Retina (tissue), 1 donor: ENCODE measurements around the gene CABP1.
"Not testable (repeated sequence)": the region's sequence is repeated elsewhere in the genome, so short reads cannot be mapped to it uniquely, and the experiment has no call there.

Experiments used
- DNase-seq: peaks from one replicate; pipeline ENCODE4 v3.0.0-alpha.2; 2016

CABP1 gene

DNA sequence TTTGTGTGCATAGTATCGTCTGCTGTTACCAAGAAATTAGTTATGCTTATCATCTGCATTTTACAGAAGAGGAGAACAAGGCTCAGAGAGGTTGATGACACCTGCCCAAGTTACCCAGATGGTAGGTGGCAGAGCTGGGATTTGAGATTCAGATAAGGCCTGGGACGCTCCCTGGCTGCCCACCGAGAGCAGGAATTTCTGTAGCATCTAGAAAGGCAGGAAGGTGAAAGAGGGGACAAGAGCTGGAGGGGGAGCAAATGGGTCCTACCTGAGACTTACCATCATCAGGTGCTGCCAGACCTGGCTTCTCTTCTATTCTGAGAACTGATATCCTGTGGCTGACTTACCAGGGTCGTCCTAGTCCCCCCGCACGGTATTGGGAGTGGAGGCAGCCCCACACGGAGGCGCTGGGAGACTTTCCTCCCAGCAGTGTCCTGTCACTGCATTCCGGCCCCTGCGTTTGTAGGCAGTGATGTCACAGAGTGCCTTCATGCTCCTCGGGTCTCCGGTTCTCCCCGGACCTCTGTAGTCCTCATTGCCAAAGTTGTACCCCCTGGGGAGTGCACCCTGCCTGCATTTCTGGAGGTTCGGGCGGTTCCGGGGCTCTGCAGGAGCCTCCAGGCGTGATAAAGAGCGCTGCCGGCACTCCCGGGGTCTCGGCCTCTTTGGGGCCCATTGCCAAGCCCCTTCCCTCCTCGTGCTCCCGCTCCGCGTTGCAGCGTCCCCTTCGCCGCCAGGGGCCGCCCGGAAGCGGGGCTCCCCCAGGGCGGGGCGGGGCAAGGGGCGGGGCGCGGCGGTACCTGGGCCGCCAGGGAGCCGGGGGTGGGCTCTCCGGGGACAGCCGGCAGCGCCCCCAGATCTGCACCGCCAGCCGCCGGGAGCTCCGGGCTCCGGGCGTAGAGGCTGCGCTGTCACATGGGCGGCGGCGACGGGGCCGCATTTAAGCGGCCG, at the start of gene CABP1:
Gene CABP1, plus strand, starts transcription at position 856 of the 951 bp plus-strand sequence. Its CDS starts 60 bp downstream, at position 916.
- DNase-seq: peak; percentile 68

DNA sequence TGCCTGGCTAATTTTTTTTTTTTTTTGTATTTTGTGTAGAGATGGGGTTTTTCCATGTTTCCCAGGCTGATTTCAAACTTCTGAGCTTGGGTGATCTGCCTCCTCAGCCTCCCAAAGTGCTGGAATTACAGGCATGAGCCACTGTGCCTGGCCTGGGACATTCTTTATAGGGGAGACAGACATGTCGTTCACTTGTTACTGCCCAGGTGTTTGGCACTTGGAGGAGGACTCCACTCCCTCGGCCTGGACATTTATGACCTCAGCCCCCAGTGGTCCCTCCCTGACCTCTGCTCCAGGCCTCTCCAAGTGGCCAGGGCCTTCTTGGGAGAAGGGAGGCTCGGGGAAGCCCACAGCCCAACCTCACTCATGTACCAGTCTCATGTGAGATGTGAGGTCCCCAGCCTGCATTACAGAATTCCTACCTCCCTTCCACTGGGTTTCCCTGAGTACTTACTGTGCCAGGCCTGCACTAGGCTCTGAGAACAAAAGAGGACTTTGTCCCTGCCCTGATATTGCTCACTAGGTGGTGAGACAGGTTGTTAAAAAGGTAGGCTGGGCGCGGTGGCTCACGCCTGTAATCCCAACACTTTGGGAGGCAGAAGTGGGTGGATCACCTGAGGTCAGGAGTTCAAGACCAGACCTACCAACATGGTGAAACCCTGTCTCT, 49.6 kb upstream of the CABP1 start:
- no peak for DNase-seq

DNA sequence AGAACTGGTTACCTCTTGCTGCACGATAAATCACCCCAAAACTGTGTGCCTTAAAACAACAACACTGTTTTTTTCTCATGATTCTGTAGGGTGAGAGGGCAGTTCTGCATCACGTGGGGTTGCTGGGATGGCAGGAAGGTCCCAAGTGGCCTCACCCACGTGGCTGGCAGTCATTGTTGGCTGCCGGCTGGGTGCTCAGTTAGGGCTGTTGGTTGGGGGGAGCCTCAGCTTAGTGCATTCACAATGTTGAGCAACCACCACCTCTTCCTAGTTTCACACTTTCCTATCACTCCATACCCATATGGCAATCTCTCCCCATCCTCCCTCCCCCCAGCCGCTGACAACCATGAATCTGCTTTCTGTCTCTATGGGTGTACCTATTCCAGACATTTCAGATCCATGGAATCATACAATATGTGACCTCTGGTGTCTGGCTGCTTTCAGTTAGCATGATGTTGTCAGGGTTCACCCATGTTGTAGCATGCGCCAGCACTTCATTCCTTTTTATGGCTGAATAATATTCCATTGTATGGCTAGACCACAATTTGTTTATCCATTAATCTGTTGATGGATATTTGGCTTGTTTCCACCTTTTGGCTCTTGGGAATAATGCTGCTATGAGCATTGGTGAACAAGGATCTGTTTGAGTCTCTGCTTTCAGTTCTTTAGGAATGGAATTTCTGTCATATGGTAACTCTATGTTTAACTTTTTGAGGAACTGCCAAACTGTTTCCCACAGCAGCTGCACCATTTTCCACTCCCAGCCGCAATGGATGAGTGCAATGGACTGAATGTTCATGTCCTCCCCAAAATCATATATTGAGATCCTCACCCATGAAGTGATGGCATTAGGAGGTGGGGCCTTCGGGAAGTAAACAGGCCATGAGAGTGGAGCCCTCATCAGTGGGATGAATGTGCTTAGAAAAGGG, 48.0 kb upstream of the CABP1 start:
- no peak for DNase-seq

DNA sequence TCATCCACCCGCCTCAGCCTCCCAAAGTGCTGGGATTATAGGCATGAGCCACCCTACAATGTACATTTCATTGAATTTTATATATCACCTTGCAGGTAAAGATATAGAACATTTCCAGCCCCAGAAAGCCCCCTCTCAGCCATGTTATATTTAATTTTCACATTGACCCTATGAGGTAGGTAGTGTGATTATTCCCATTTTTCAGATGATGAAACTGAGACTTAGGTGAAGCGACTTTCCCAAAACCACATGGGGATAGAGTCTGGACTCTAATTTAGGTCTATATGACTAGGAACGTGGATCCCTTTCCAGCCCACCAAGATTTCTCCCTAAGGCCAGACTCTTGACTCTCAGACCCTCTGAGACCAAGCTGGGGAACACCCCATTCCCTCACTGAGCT, 43.5 kb upstream of the CABP1 start:
- no peak for DNase-seq

DNA sequence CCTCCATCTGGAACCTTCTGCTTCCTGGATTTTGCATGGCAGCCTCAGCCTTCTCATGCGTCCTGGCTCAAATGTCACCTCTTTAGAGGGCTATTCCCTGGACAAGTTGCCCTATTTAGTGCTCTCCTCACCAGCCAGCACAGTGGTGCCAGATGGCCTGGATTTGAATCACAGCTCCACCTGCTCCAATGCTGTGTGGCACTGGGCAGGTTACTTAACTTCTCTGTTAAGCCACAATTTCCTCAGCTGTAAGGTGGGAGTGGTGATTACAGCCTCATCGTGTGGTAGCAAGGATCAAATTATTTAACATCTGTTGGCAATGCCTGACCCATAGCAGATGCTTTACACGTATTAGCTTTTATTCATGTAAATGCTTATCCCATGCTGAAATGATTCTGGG, 42.6 kb upstream of the CABP1 start:
- no peak for DNase-seq

DNA sequence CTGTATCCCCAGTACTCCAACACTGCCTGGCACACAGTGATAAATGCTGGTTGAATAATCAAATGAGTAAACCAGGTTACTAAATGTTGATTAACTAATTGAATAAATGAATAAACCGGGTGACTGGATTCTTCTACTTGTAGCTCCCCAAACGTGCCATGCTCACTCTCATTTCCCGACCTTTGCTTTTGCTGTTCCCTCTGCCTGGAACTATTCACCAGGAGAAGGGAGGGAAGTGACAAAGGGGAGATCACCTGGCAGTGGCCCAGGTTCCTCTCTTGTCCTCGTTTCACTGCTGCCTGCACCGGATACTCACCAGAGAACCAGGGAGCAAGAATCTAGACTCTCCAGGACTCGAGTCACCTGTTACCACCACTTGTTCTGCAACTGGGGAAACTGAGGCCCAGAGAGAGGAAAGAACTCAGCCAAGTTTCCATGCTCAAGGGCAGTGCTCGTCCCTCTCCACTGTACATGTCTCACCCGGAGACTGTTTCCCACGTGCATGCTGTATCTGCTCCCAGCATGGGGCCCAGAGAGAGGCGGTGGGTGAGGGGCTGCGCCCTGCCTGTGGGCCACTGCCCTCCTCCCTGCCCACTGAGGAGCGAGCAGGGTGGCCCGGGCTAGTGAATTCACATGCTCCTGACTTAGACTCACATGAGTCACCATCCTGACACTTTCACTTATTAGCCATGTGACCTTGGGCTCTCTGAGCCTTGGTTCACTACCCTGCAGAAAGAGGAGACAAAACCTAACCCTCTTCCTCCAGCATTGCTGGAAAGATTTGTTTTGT, 41.6 kb upstream of the CABP1 start:
- no peak for DNase-seq

DNA sequence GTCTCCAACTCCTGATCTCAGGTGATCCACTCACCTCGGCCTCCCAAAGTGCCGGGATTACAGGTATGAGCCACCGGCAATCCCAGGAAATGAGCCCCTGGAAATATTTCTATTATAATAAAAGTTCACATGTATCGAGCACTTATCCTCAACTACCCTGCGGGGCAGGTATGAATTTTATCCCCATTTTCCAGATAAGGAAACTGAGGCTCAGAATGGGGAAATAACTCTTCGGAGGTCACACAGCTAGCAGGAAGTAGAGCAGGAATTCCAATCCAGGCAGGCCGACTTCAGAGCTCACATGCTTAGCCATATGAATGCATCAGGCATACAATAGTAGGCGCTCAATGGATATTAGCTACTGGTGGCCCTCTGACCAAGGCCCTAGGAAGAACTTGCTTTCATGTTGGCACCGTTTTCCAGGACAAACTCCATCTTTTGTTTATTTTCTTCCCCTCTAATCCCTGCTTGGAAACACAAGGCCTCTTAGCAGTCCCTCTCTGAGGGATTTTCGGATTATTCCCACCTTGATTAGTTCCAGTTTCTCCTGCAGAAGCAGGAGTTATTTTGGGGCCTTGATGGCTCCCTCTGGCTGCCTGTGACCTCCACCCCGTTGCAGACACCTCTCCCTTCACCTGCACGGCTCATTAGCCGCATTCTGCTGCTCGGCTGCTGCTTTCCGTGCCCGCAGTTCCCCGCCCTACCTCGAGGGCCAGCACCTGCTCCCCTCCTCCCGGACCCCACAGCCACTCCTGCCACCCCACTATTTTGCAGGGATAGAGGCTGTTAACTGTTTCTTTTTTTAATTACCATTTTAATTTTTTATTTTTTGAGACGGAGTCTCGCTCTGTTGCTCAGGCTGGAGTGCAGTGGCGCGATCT, 40.5 kb upstream of the CABP1 start:
- no peak for DNase-seq

DNA sequence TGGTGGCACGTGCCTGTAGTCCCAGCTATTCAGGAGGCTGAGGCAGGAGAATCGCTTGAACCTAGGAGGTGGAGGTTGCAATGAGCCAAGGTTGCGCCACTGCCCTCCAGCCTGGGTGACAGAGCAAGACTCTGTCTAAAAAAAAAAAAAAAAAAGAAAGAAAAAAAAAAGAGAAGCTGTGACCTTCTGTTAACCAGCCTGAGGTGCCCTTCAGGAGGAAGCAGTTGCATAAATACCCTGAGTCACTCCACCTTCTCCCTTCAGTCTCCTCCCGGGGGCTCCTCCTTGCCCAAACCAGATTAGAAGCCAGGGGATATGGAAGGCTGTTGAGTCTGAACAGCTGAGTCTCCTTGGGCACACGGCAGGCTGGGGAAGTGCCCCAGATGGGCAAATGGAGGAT, 38.0 kb upstream of the CABP1 start:
- not testable (repeated sequence) for DNase-seq

DNA sequence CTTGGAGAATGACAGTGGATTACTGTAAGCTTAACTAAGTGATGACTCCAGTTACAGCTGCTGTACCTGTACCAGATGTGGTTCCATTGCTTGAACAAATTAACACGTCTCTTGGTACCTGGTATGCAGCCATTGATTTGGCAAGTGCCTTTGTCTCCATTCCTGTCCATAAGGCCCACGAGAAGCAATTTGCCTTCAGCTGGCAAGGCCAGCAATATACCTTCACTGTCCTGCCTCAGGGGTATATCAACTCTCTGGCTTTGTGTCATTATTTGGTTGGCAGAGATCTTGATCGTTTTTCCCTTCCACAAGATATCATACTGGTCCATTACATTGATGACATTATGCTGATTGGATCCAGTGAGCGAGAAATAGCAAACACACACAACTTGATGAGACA, 29.9 kb upstream of the CABP1 start:
- no peak for DNase-seq

DNA sequence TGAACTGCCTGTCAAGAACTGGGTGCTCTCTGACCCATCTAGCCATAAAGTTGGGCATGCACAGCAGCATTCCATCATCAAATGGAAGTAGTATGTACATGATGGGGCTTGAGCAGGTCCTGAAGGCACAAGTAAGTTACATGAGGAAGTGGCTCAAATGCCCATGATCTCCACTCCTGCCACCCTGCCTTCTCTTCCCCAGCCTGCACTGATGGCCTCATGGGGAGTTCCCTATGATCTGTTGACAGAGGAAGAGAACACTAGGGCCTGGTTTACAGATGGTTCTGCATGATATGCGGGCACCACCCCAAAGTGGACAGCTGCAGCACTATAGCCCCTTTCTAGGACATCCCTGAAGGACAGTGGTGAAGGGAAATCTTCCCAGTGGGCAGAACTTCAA, 28.9 kb upstream of the CABP1 start:
- DNase-seq: not testable (repeated sequence)

DNA sequence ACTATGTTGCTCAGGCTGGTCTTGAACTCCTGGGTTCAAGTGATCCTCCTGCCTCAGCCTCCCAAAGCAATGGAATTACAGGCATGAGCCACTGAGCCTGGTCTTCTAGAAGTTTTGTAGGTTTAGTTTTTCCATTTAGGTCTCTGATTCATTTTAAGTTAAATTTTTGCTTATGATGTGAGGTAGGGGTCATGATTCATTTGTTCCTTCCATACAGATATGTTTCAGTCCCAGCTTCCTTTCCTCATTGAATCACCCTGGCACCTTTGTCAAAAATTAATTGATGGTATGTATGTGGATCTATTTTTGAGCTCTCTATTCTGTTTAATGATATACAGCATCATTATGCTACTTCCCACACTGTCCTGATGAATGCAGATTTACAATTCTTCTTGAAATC, 25.6 kb upstream of the CABP1 start:
- DNase-seq: no peak

DNA sequence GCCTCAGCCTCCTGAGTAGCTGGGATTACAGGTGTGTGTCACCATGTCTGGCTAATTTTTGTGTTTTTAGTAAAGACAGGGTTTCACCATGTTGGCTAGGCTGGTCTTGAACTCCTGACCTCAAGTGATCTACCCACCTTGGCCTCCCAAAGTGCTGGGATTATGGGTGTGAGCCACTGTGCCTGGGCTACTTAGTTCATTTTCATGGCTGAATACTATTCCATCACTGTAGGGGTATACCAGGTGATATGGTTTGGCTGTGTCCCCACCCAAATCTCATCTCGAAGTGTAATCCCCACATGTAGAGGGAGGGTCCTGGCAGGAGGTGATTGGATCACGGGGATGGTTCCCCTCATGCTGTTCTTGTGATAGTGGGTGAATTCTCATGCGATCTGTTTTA, 23.2 kb upstream of the CABP1 start:
- not testable (repeated sequence) for DNase-seq

DNA sequence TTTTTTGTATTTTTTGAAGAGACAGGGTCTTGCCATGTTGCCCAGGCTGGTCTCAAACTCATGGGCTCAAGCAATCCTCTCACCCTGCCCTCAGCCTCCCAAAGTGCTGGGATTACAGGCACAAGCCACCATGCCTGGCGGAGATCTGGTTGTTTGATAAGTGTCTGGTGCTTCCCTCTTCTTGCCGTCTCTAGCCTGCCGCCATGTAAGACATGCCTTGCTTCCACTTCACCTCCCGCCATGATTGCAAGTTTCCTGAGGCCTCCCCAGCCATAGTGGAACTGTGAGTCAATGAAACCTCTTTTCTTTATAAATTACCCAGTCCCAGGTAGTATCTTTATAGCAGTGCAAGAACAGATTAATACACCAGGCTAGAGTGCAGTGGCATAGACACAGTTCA, 22.7 kb upstream of the CABP1 start:
- not testable (repeated sequence) for DNase-seq

DNA sequence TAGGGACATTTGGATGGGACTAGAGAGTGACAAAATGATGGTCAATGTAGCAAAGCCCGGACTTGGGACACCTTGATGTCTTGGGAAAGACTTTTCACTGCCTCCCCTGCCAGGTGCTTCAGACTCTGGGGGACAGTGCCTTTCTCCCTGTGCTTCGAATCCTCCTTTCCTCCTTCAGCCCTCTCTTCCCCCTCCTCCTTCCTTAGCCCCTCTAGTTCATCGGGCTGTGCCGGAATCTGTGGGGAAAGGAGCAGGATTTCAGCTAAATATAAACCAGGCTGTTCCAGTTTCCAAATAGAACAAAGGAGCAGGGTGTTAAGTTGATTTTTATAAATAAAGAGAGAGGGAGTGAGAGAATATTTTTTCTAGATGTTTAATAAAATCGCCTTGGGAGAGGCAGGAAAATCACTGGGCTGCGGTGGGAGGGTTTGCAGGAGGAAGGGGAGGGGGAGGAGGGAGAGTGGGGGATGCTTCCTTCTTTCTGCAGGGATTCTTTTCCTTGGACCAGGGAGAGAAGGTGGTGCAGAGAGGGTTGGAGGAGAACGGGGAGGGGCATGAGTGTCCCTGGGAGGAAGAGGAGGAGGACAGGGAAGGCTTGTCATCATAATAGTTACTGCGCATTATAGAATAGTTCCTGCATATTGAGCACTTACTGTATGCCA, 21.3 kb upstream of the CABP1 start:
- no peak for DNase-seq

DNA sequence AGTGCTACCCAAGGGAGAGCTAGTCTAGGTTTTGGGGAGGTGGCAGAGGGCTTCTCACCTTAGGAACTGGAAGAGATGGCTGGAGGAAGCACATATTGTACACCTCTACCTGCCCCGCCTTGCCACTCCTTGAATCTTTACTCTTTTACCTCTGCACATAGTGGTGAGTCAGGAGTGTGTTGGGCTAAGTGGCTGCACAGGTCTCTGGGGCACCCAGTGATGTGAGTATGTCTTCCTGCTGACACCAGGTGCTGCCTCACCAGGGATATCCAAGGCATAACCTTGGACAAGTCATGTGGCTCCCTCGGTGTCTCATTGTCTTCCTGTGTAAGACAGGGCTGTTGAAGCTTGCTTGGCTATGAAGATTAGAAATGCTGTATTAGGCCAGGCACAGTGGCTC, 19.8 kb upstream of the CABP1 start:
- DNase-seq: no peak

DNA sequence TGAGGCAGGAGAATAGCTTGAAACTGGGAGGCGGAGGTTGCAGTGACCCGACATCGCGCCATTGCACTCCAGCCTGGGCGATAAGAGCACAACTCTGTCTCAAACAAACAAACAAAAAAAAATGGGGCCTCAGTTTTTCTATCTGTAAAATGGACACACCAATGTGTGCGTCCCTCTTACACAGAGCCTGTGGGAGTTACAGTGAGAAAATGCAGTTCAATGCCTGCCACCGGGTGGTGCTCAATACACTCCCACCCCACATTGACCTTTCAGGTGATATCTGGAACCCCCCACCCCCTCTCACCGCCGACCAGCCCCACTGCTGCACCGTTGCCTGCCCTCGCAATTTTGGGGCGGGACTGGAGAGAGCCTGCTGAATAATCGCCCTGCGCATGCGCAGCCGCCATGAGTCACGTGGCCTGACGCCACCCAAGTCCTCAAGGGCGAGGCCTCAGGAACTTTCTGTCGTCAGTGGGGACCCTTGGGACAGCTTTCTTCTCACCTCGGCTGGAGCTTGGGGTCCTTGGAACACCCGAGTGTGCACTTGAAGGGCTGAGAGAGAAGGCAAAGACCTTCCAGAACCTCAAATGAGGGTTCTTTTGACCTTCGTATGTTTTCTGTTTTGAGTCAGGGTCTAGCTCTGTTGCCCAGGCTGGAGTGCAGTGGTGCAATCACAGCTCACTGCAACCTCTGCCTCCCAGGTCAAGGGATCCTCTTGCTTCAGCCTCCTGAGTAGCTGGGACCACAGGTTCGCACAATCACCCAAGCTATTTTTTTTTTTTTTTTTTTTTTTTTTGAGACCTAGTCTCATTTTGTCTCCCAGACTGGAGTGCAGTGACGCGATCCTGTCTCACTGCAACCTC, 14.6 kb upstream of the CABP1 start:
- no peak for DNase-seq

DNA sequence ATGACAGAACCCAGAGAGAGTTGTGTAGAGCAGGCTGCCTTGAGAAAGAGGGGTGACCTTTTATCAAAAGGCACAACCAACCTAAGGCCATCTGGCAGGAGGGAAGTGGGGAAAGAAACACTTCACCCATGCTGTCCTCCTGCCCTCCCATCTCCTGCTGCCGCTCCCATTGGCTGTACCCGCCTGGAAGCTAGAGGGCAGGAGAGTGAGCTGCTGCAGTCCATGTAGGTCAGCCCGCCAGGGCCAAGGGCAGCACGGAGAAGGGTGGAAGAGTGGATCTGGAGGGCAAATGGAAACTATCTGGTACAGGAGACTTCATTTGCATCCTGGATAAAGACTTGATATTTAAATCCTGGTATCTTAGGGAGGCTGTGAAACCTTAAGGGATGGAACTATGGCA, 11.5 kb upstream of the CABP1 start:
- peak; percentile 54 for DNase-seq

DNA sequence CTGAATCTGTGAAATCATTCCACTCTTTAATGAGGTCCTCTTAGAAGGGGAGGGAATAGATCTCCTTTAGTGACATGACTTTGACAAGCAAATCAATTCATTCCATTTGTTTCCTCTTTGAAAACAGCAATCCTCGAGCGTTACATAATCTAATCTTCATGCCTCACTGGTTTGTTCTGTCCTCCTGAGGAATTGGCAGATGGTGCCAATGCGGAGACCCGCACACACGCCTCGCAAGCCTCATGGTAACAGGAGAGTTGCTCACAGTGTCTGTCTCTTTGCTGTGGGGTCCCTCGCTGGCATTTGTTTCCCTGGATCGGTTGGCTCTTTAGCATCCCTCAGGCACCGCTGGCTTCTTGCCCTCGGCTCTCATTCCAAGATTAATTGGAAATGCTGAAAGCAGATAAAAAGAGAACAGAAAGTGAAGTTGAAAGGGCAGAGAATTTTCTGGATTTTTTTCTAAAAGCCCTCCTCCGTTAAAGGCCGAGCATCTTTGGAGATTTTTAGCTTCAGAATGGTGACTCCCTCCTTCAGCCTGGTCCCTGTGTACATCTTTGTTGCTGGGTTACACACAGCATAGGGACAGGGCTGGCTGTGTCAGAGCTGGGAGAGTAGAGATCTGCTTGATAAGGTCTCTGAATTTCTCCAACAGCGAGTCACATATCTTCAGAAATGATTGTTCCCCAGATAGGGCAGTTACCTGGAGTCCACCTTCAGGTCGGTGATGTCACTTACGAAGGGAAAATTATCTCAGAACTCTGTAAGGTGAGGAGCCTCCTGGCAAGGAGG, 10.1 kb upstream of the CABP1 start:
- peak; percentile 78 for DNase-seq

DNA sequence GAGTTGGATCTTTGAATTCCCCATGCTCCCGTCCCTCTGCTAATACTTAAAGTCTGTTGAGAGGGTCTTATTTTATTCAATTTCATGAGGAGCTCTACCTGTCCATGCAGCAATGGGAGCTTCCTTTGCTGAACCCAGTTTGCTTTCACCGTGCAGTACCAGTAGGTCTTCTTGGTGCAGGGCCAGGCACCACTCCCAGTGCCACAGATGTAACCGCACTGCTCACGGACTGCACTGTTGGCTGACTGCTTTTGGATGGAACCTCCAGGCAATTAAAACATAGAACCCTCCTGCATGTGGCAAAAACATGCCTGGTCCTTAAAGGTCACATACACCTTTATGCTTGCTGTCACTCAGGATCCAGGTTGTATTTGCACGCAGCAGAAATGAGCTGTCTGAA, 9.3 kb upstream of the CABP1 start:
- DNase-seq: no peak
